ENCODE data around the gene CDK2. TPM values are rescaled to one million over a fixed set of nuclear protein-coding genes. Genes with fewer than 3 reads are reported as not detected.

The CDK2 gene
- total and polyA plus RNA-seq, 9 of the 15 experiments (the other 6 are each of a cell fraction or from before 2014, with no cell fraction given): 17.4 to 213 (median 109) TPM

GRCh38 chr12:55966408-55967281 lies at the start of gene CDK2 (continued):
- TF ChIP-seq ZBTB49 (CRISPR knock-in tag; IDR thresholded peaks at IDR 0.05; ENCODE audit: borderline replicate concordance): no peak
- peak; percentile 38 for TF ChIP-seq RBM39 (optimal IDR thresholded peaks at IDR 0.05; ENCODE audit: low read depth, low read length)
- TF ChIP-seq NKRF (IDR thresholded peaks at IDR 0.05; ENCODE audit: borderline replicate concordance): peak; percentile 78
- no peak for TF ChIP-seq E2F4 (CRISPR knock-in tag; IDR thresholded peaks at IDR 0.05; ENCODE audit: low read depth)
- no peak for TF ChIP-seq GTF3C2 (IDR thresholded peaks at IDR 0.05; ENCODE audit: borderline replicate concordance, extremely low read depth, insufficient read length)
- no peak for TF ChIP-seq GTF2E2 (tag; IDR thresholded peaks at IDR 0.05)
- no peak for TF ChIP-seq SREBF1 (IDR thresholded peaks at IDR 0.05; ENCODE audit: borderline replicate concordance, low read depth, low read length)
- peak; percentile 90 for TF ChIP-seq POLR2G (IDR thresholded peaks at IDR 0.05; ENCODE audit: low read depth, low read length)
- no peak for TF ChIP-seq TCFL5 (CRISPR knock-in tag; conservative IDR thresholded peaks at IDR 0.05)
- no peak for TF ChIP-seq RNF219 (CRISPR knock-in tag; IDR thresholded peaks at IDR 0.05)
- peak; percentile 38 for TF ChIP-seq CREB1 (IDR thresholded peaks at IDR 0.05)
- peak; percentile 41; the same call in 1 of the 2 replicates for TF ChIP-seq CREB1 (CRISPR knock-in tag; IDR thresholded peaks at IDR 0.05)
- TF ChIP-seq ZBTB12 (CRISPR knock-in tag; IDR thresholded peaks at IDR 0.05): peak; percentile 68
